ENCODE measurements around the gene ELMO1.

ELMO1 gene

DNA sequence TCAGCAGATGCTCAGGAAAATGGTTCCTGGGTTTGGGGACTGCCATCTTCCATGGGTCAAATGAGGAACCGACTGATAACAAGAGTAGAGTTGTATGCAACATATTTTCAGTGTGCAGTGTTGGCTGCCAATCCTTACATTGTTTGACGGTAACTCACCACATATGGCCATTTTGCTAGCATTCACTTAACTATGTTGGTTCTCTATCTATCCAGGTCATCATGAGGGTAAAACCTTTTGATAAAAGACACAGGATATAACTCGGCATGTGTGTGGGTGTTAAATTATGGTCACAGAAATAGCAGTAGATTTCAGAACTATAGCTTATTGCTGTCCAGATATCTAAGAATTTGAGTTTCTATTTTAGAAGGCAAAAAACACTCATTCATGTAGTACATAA lies 583.6 kb downstream of the ELMO1 start:
- no peak for DNase-seq (ENCODE audit: low read depth in 1 of 2, low spot score in 1 of 2)

DNA sequence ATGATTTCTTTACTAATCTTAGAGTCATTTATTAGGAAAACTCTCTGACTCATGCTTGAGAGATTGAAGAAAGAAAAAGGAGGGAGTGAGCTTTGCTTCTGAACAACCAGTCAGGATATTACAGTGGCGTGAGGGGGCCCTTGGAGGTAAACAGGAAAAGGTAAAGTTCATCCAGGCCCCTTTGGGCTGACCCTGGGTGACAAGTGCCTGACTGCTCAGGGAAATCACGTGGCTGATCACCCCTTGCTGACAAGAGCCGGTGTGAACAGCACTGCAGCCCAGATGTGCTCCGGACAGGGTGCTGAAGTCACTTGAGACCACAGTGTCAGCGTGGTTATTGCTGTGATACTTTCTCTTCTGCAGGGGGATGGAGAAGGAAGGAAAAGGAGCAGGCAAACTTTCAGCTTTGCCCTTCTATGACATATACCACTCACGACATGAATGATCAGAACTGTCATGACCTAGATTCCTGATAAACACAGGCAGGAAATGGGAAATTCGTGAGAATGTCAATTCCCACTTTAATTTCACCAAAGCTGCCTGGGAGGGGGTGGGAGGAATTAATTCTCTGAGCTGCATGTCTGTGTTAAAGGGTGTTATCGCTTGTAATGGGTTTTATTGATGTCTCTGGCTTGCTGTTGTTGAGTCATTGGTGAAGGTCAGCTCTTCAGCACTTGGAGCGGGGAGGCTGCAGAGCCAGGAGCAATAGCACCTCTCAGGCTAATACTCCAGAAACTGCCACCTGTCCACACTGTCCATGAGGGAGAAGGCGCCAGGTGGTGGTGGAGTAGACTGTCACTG lies 584.6 kb downstream of the ELMO1 start:
- DNase-seq (ENCODE audit: low read depth in 1 of 2, low spot score in 1 of 2), result no peak

DNA sequence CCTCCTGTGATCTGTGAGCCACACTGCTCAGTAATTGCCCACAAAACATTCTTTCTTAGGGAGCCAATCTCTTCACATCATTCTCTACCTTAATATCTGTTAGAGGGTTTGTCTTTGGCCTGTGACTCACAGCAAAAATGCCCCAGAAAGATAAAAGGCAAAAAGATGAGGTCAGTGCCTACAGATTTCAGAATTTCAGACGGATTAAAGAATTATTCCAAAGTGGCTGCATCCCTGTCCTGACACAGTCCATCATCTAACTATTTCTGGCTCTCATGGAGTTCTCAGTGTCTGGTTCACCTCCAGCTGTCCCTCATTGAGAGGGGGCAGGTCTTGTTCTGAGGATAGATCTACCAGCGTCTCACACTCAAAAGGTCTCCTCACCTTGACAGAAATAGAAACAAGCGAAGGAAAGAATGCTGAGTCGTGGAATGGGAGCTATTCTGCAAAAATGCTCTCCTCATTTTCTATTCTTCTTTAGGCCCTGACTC lies 585.8 kb downstream of the ELMO1 start:
- DNase-seq (ENCODE audit: low read depth in 1 of 2, low spot score in 1 of 2), result no peak

DNA sequence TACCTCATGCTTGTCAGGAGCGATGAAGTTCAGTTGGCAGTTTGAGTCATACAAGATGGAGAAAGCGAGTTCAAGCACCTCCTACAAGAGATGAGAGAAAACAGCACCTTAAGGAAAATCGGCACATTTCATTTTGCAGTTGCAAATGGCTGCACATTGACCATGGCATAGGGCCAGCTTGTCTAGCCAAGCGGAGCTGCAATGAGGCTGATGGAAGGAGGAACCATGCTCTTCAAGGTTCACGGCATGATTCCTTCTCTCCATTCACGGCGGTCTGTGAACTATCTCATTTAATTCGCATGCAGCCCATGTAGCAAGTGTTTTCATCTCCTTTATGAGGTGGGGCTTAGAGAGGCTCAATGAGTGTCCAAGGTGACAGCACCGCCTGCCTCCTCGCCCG lies 587.0 kb downstream of the ELMO1 start:
- no peak for DNase-seq (ENCODE audit: low read depth in 1 of 2, low spot score in 1 of 2)

DNA sequence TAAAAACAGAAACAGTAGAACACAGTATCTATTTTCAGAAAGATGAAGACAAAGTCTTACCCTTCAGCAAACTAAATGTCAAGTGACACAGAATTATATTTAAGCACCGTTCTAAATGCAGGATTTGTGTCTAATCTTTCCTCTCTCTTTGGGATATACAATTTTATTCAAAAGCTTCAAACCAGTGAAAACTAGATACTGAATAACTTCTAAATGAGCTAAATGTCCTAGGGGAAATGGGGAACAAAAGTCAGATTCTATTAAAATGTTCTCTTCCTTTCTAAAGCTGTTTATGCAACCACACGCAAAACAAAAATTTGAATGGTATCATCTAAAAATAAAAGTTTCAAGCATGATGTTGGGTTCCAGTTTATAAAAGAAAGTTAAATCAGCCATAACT lies 588.0 kb downstream of the ELMO1 start:
- DNase-seq (ENCODE audit: low read depth in 1 of 2, low spot score in 1 of 2), result no peak

DNA sequence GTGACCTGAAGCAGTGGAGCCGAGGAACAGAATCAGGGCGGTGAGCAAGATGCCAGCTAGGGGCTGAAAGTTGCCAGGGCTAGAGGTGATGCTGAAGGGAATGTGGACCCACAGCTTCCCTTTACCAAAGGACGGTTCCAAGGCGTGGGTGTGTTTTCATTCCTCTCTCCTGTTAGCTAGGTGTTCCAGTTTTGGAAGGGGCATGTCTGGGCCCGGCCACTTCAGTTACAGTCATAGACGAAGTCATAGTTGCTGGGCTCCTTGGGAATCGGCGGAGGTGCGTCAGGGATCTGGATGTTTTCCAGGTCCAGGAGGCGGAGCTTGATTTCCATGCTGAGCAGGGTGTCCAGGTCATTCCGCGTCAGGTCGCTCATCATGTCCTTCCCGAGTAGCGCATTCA lies 593.3 kb downstream of the ELMO1 start:
- no peak for DNase-seq (ENCODE audit: low read depth in 1 of 2, low spot score in 1 of 2)

DNA sequence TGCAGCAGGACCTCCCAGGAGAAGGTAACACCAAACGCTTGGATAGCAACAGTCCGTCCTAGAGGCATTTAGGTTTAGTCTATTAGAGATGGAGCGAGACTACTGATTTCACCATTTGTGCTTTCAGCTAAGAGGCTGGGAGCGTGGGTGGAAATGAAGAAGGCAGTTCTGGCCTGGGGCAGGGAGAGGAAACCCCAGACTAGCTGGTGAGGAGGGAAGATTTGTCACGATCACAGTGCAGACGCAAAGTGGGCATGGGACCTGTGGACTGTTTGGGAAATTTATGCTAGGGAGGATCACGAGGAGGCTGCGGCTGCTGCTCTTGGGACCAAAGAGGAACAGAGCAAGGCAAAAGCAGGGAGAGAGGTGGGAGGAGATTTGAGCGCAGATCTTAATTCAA lies 594.0 kb downstream of the ELMO1 start:
- DNase-seq (ENCODE audit: low read depth in 1 of 2, low spot score in 1 of 2), result no peak

DNA sequence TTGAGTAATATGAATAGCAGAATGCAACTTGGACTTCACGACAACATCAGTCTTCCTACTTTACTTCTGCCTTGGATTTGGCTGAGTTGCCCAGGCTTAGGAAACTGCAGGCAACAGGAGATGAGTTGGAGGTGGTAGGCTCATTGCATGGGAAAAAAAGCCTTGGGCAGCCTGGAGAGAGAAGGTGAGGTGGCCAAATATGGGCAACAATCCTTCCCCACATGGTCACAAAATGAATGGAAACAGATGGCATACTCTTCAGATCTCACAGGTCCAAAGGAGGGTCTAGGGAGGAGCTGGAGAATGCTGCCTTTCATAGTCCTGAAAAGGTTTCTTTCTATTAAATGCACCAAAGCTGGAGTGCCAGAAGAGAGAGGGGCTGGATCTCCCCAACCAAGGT lies 595.7 kb downstream of the ELMO1 start:
- DNase-seq (ENCODE audit: low read depth in 1 of 2, low spot score in 1 of 2), result no peak

DNA sequence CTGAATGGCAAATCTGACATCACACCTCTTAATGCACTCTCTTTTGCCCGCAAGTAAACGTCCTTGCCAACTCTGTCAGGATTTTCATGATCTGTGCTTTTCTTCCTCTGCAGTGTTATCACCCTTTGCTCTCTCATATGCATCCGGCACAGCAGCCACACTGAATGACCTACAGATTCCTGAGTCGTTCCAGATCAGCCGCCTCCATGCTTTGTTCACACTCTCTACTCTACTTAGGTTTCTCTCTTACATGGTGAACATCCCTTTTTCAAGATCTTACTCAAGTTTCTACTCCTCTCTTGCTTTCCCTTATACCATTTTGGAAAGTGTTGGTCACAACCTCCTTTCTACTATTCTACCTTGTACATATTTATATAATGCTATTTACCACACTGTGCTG lies 596.6 kb downstream of the ELMO1 start:
- no peak for DNase-seq (ENCODE audit: low read depth in 1 of 2, low spot score in 1 of 2)

DNA sequence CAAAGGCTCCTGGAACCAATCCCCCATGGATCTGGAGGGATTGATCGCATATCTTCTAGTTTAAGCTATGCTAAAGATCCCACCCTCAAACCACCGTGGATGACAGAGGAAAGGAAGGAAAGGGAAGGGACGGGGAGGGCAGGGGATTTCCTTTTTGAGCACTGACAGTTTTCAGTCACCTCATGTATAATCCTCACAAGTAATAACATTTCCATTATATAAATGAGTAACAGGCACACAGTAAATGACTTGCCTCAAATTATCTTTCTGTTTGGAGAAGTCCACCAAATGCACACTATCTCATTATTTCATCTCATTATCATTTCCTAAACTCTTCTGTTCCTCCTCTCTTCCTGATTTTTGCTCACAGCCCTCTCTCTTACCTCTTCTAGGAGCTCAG lies 597.3 kb downstream of the ELMO1 start:
- DNase-seq (ENCODE audit: low read depth in 1 of 2, low spot score in 1 of 2), result no peak

DNA sequence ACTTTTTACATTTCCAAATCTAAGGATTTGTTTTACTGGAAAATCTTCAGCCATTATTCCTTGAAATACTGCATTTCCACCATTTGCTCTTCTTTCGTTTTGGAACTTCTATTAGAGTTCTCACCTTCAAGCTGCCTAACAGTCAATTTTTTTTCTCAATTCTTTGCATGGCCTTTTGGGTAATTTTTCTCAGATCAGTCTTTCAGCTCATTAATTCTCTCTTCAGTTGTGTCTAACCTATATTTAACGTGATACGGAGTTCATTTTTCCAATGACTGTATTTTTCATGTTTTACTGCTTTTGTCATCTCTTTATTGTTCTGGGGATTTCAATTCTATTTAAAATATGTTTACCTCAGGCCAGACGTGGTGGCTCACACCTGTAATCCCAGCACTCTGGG lies 600.7 kb downstream of the ELMO1 start:
- DNase-seq (ENCODE audit: low read depth in 1 of 2, low spot score in 1 of 2), result no peak

DNA sequence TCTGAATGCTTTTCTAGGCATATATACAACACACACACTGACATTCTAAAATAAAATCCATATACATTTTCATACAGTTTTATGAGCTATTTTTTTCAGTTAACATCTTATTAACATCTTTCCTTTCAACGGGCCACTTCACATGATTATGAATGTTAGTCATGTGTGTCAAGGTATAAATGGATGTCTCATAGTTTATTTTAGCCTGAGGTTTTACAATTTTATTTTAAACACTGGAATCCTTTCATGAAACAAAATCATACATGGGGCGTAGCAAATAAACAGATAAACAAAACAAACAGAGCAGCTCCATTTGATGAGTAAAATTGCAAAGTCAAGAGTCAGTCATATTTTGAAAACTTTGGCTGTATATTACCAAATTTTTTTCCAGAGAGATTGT lies 604.3 kb downstream of the ELMO1 start:
- no peak for DNase-seq (ENCODE audit: low read depth in 1 of 2, low spot score in 1 of 2)

DNA sequence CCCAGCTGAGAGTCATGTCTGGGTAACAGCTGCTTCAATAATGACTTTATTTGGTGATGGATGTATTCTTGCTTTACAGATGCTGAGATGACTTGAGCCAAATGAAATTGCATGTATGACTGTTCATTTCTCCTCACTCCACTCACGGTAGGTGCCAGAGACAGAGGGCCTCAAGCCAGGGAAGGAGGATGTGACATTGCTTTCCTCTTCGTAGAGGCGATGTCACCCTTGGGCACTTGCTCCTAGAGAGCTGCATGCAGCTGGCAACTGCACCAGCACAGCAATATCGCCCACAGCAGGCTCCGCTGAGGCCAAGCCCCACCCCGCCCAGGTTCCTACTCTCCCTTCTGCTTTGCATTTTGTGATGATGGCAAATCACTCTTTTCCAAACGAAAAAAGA lies 607.8 kb downstream of the ELMO1 start:
- DNase-seq (ENCODE audit: low read depth in 1 of 2, low spot score in 1 of 2), result no peak

DNA sequence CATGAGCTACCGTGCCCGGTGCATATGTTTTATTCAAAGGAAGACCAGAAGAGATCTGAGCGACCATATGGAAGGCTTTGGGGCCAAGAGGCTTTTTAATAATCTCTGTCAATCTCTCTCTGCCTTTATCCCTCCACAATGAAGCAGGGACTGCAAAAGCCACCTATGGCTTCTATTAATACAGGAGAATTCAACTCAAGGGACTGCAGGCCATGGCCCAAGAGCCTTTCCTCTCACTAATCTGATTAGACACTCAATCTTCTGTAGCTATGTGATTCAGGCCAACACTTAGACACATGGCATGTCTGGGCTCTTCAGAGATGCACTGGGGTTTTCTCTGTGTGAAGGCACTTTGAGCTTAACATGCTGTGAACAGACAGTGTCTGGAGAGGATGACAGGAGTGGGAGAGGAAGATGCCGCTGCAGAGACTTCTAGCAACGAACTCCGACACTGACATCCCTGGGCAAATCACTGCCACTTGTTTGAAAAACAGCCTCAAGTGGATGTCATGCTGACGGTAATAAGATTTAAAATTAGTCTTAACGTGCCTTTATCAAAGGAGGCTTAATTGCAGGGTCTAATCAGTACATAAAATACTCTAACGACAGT lies 609.9 kb downstream of the ELMO1 start:
- DNase-seq (ENCODE audit: low read depth in 1 of 2, low spot score in 1 of 2), result no peak

DNA sequence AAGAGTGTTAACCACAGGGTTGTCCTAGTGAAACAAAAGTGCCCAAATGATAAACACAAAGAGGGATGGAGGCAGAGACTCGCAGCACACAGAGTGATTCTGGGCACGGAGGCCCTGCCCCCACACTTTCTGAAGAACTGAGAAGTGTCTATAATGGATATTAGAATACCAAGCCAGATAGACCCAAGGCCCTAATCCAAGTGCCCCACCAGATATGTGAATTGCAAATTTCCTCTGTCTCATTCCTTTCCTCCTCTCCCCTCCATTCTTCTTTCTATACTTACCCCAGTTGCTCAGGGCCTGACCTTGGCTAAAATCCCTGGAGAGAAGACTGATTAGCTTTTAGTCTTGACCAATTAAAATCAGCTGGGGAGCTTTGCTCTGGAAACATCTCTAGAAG lies 617.6 kb downstream of the ELMO1 start:
- no peak for DNase-seq (ENCODE audit: low read depth in 1 of 2, low spot score in 1 of 2)

DNA sequence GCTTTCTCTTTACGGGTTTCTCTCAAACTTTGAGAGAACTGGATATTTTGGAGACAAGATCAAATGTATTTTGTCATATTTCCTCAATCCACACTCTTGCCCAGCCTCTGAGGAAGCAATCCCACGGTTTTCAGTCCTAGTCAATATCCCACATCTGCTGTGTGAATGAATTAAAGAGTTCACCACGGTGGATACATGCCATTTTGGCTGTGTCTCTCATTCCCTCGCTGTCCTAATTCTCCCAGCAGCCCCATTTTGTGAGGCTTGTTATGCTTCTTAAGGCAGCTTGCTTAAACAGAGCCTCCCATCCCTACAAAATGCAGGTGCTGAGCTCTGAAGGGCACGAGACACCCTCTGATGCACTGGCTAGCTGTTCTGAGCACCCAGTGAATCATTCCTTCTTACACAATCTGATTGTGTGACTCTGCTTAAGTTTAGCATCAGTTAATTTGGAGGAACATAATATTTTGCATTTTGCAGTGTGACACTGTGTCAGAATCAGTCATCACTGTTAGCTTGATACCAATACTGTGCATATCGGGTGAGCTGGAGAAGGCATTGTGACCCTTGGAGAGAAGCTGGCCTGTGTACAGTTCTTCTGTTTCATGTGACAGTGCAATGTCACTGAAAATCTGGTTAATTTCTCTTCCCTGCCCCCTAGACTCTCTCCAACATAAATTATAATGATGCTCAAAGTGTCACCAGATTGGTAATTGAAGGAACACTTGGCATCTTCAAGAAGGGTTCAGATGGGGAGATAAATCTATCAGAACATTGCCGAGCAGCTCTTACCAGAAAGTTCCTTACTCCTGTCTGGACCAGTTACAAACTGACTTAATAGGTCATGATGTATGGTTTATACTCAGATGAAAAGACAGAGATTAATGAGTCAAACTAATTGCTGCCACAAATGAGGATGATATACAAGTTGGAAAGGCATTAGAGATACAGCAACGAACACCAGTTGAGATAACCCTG lies 620.6 kb downstream of the ELMO1 start:
- no peak for DNase-seq (ENCODE audit: low read depth in 1 of 2, low spot score in 1 of 2)

DNA sequence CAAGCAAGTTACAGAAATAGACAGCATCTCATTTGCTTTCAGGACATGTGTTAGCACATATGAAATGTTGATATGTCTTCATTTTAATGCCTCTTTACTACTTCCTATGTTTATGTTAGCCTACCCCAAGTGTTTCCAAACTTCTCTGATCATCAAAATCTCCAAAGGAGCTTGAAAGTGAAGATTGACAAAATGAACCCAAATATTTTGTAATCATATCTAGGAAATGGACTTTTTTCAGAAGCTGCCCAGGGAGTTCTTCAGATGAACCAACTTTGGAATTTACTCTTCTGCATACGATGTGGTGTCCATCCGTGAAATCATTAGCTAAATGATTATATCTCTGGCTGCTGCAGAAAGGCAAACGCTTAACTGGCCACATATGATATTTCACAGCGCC lies 623.2 kb downstream of the ELMO1 start:
- no peak for DNase-seq (ENCODE audit: low read depth in 1 of 2, low spot score in 1 of 2)

DNA sequence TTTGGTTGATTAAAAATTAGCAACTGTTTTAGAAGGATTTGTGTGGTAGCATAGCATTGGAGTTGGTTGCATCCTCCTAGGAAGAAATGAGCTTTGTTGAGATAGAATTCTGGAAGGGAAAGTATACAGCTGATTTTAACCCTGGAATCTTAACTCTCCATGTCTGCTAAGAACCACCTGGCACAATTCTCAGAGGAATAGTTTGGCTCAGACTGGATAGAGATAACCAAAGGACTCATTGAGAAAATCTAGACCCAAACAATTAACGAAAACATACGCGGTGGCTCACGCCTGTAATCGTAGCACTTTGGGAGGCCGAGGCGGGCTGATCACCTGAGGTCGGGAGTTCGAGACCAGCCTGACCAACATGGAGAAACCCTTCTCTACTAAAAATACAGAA lies 625.3 kb downstream of the ELMO1 start:
- DNase-seq (ENCODE audit: low read depth in 1 of 2, low spot score in 1 of 2), result no peak

DNA sequence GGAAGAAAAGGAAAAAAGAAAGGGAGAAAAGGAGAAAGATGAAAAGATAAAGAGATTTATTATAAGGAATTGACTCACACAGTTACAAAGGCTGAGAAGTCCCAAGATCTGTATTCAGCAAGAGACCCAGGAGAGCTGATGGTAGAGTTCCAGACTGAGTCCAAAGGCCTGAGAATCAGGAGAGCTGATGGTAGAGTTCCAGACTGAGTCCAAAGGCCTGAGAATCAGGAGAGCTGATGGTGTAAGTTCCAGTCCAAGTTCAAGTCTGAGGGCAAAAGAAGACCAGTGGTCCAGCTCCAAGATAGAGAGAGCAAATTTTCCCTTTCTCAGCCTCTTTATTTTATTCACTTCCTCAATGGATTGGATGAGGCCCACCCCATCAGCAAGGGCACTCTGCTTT lies 627.0 kb downstream of the ELMO1 start:
- DNase-seq (ENCODE audit: low read depth in 1 of 2, low spot score in 1 of 2), result no peak

DNA sequence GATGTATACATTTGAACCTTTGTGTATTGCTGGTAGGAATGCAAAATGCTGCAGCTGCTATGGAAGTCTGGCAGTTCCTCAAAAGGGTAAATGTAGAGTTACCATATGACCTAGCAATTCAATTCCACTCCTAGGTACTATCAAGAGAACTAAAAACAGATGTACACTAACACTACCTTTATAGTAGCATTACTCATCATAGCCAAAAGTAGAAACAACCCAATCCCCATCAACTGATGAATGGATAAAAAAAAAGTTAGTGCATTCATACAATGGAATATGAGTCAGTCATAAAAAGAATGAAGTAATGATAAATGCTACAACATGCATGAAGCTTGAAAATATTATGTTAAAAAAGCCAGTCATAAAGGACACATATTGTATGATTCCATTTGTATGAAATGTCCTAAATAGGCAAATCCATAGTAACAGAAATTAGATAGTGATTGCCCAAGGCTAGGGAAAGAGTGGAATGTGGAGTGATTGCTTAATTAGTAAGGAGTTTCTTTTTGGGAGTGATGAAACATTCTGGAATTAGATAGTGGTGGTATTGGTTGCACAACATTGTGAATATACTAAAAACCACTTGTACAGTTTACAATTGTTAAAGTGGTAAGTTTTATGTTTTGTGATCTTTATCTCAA lies 628.0 kb downstream of the ELMO1 start:
- DNase-seq (ENCODE audit: low read depth in 1 of 2, low spot score in 1 of 2), result no peak

DNA sequence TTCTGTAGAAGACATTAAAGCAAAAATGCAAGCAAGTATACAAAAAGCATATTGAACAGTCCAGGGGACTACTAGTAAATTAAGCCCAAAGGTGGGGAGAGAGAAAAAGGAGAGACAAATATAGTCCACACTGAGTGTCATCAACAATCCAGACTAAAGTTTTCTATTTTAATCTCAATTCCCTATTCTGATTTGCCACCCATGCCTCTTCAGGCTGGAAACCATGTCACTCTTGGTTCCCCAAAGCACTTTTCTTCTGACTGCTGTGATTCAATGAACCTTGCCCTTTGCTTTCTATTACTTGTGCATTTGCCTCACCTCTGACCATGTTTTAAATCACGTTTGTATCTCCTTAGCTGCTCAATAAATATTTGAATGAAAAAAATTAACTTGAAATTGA lies 629.0 kb downstream of the ELMO1 start:
- DNase-seq (ENCODE audit: low read depth in 1 of 2, low spot score in 1 of 2), result no peak

All from stimulated activated CD4-positive, alpha-beta T cell treated with anti-CD3 and anti-CD28 coated beads, Interleukin-15, amount 100 ng/mL, for 1 hour (primary cell).